HepG2 (cell line): ENCODE results near the gene ATRIP. TPM values are rescaled to one million over a fixed set of nuclear protein-coding genes. Genes with fewer than 3 reads are reported as not detected.

Experiments
- ATAC-seq: fragments of 200-7000 bp; cut with Tn5 transposase; 3 replicates; pipeline ENCODE4 v1.9.1; 2020; ENCODE audit warnings: mild to moderate bottlenecking, moderate library complexity
- BruUV-seq: library from RNA; stranded (reverse); fragments of 400-500 nt; replicated peaks from 2 replicates; lab custom pipeline; 2021; lab: Mats Ljungman, UMichigan
- CTCF ChIA-PET: fragments of 300-600 bp; formaldehyde crosslinking; extraction: SDS; loops from one replicate; lab custom pipeline; 2021; ENCODE audit warnings: low total read pairs, inconsistent platforms, low intra/inter-chr PET ratio; lab: Yijun Ruan, JAX
- POLR2A ChIA-PET: fragments of 350-600 bp; sonication (Branson Sonifier 250); formaldehyde crosslinking; loops from one replicate; lab custom pipeline; 2020; ENCODE audit warnings: antibody characterized with exemption, inconsistent platforms; lab: Yijun Ruan, JAX
- DNase-seq: peaks from one replicate; pipeline ENCODE4 v3.0.0-alpha.2; 2015; ENCODE audit warnings: low spot score
- FAIRE-seq: peaks from 3 replicates; lab custom pipeline; 2011; peaks lifted over from hg19 to GRCh38; lab: Jason Lieb, UNC
- H2AFZ ChIP-seq: one replicate; pipeline ENCODE4 v1.6.1; 2011; ENCODE audit warnings: low read length, inconsistent platforms
- H3K27ac ChIP-seq: fragments of 300-600 bp; 3 replicates; pipeline ENCODE4 v1.8.0; 2011; ENCODE audit warnings: mixed run types, mild to moderate bottlenecking, mixed read lengths, low read length, inconsistent platforms; ENCODE audit not compliant: insufficient read depth; ENCODE audit errors: extremely low read length
- H3K27me3 ChIP-seq, 2 experiments: fragments of 200-600 bp in 1 of 2; 2 replicates in 1 of 2; 3 replicates in 1 of 2; pipeline versions ENCODE4 v1.6.0 to v1.8.0; 2011; ENCODE audit warnings: low read length in 2 of 2, mild to moderate bottlenecking in 2 of 2, moderate library complexity in 2 of 2, inconsistent platforms in 1 of 2; ENCODE audit not compliant: insufficient read depth in 2 of 2, control insufficient read depth in 1 of 2
- H3K36me3 ChIP-seq, 2 experiments: fragments of 200-600 bp in 1 of 2; replicated peaks in 1 of 2; 2 replicates in 1 of 2; 3 replicates in 1 of 2; pipeline versions ENCODE4 v1.5.1 to v1.8.0; 2011; ENCODE audit warnings: low read length in 2 of 2, inconsistent platforms in 1 of 2; ENCODE audit not compliant: insufficient read depth in 2 of 2, control insufficient read depth in 1 of 2
- H3K4me1 ChIP-seq: 2 replicates; pipeline ENCODE4 v1.5.1; 2012; ENCODE audit warnings: low read length, inconsistent platforms; ENCODE audit not compliant: insufficient read depth
- H3K4me2 ChIP-seq: 2 replicates; pipeline ENCODE4 v1.6.0; 2011; ENCODE audit warnings: low read depth, low read length, inconsistent platforms
- H3K4me3 ChIP-seq, 3 experiments: fragments of 200-600 bp in 1 of 3; sonication (generic), shearing (Covaris generic) in 1 of 3; replicated peaks in 1 of 3; 2 replicates each; pipeline ENCODE4 v1.5.1; 2011 to 2016; ENCODE audit warnings: low read length in 3 of 3, inconsistent platforms in 2 of 3, low read depth in 2 of 3, mild to moderate bottlenecking in 2 of 3, control low read depth in 1 of 3, mixed read lengths in 1 of 3; ENCODE audit not compliant: insufficient read depth in 1 of 3
- H3K79me2 ChIP-seq: one replicate; pipeline ENCODE4 v1.6.1; 2011; ENCODE audit warnings: low read length, inconsistent platforms; ENCODE audit not compliant: insufficient read depth
- H3K9ac ChIP-seq: 2 replicates; pipeline ENCODE4 v1.6.0; 2011; ENCODE audit warnings: mild to moderate bottlenecking, low read depth, low read length, inconsistent platforms; ENCODE audit not compliant: insufficient read depth
- H3K9me3 ChIP-seq: 2 replicates; pipeline ENCODE4 v1.5.1; 2012; ENCODE audit warnings: mild to moderate bottlenecking, low read length
- H4K20me1 ChIP-seq: 2 replicates; pipeline ENCODE4 v1.6.0; 2011; ENCODE audit warnings: inconsistent platforms, mild to moderate bottlenecking, low read length, moderate library complexity; ENCODE audit not compliant: insufficient read depth
- CEBPZ ChIP-seq: IDR thresholded peaks from 2 replicates; pipeline ENCODE4 v1.6.1; 2012; ENCODE audit warnings: low read length, improper control_type of control experiment
- ELF3 ChIP-seq: IDR thresholded peaks from 2 replicates; pipeline ENCODE4 v1.6.1; 2016; ENCODE audit warnings: missing genetic modification reagents, missing compliant biosample characterization
- GATA4 ChIP-seq: sonication (generic); IDR thresholded peaks from 2 replicates; pipeline ENCODE4 v1.6.1; 2016; ENCODE audit warnings: antibody characterized with exemption, low read depth, borderline replicate concordance
- MZF1 ChIP-seq: sonication (generic); formaldehyde crosslinking; IDR thresholded peaks from 2 replicates; pipeline ENCODE4 v1.8.1; 2023; ENCODE audit warnings: mild to moderate bottlenecking, missing genetic modification reagents, borderline replicate concordance
- RERE ChIP-seq: IDR thresholded peaks from 2 replicates; pipeline ENCODE4 v1.6.1; 2016; ENCODE audit warnings: low read depth, missing genetic modification reagents, missing compliant biosample characterization
- REXO4 ChIP-seq: sonication (generic); formaldehyde crosslinking; IDR thresholded peaks from 2 replicates; pipeline ENCODE4 v1.8.0; 2022; ENCODE audit warnings: missing genetic modification reagents, mild to moderate bottlenecking, borderline replicate concordance
- ZMAT3 ChIP-seq: sonication (generic); formaldehyde crosslinking; conservative IDR thresholded peaks from 2 replicates; pipeline ENCODE4 v1.7.0; 2021; ENCODE audit warnings: missing genetic modification reagents
- ZNF281 ChIP-seq: sonication (generic); formaldehyde crosslinking; IDR thresholded peaks from 2 replicates; pipeline ENCODE4 v1.4.0; 2020; ENCODE audit warnings: missing genetic modification reagents, borderline replicate concordance
- ZNF343 ChIP-seq: sonication (generic); formaldehyde crosslinking; IDR thresholded peaks from 2 replicates; pipeline ENCODE4 v1.4.0; 2020; ENCODE audit warnings: mild to moderate bottlenecking, missing genetic modification reagents
- ZNF766 ChIP-seq: sonication (generic); formaldehyde crosslinking; IDR thresholded peaks from 2 replicates; pipeline ENCODE4 v1.5.0; 2020; ENCODE audit warnings: missing genetic modification reagents, borderline replicate concordance
- WGBS: methylation state at CpG from one replicate; pipeline ENCODE4 v1.1.6; 2017; ENCODE audit warnings: low lambda C conversion rate; 5-methylcytosine and 5-hydroxymethylcytosine counted together
- in situ Hi-C: cut with HindIII; loops from 2 replicates; pipeline ENCODE4 v1.10.0; 2017; ENCODE audit warnings: low pct_unique_long_range_greater_than_20kb; ENCODE audit not compliant: extremely low pct_ligation_motif_present
- intact Hi-C: fragments of 100-400 bp; cut with micrococcal nuclease; formaldehyde crosslinking; loops from one replicate; pipeline ENCODE4 v1.10.0; 2022; ENCODE audit not compliant: unreplicated experiment
- polyA plus RNA-seq, 8 experiments: library from polyadenylated mRNA; depleted of rRNA in 3 of 8; stranded (reverse) in 7 of 8; unstranded in 1 of 8; fragments of >200 nt; fragmentation: Illumina TruSeq in 4 of 8; extraction: Trizol in 4 of 8; gene quantifications; 2 replicates each; pipeline versions ENCODE4 v1.2.1 to v1.2.3, GENCODE V29; 2011 to 2016; ENCODE audit warnings: low read depth in 4 of 8, missing spikeins in 1 of 8, mixed read lengths in 1 of 8; ENCODE audit not compliant: insufficient read depth in 1 of 8
- total RNA-seq, 5 experiments: library from RNA; depleted of rRNA; stranded (reverse); fragments of >200 nt; fragmentation: Illumina TruSeq; extraction: Trizol; gene quantifications; 2 replicates each; pipeline ENCODE4 v1.2.3, GENCODE V29; 2016; ENCODE audit warnings: low read depth in 1 of 5

Gene ATRIP
- total and polyA plus RNA-seq, 2 of the 13 experiments (the other 11 are each of a cell fraction or from before 2014, with no cell fraction given) = 5.1 to 12.5 TPM

GRCh38 chr3:48465531-48466378, 19.2 kb downstream of the ATRIP start:
- 78% methylated on average over 11 of the region's 21 CpGs for WGBS
- H3K36me3 ChIP-seq = peaks cover 3 to 16% of the 10 kb centered on the region in 2 experiments
- H3K4me2 ChIP-seq = no peak overlapping the region
- in situ Hi-C loops = loop anchor here (5.0 kb wide), 2 partner anchors 37 to 92 kb away; partner anchors contain the start of genes PFKFB4 and SHISA5
- intact Hi-C loops = loop anchor here (1.0 kb wide), 2 partner anchors 42 to 83 kb away; no protein-coding TSS in a partner anchor
- peak; percentile 93 for ATAC-seq
- peak overlapping the region; percentile 39 for H3K9ac ChIP-seq
- H3K27me3 ChIP-seq = no peaks in the 10 kb centered on the region
- no peaks in the 10 kb centered on the region for H3K9me3 ChIP-seq
- BruUV-seq = no TSS peak
- no peaks in the 10 kb centered on the region for H3K79me2 ChIP-seq
- H2AFZ ChIP-seq = no peak overlapping the region
- H4K20me1 ChIP-seq = no peaks in the 10 kb centered on the region
- DNase-seq = peak; percentile 96
- ChIA-PET CTCF (interaction anchor here (1.3 to 1.8 kb wide), 3 partner anchors 19 to 83 kb away, joined by 3 to 39 read pairs (median 17); partner anchors contain the start of gene ATRIP), POLR2A (interaction anchor here (0.6 to 3.8 kb wide), 4 partner anchors 8 to 91 kb away, joined by 4 to 17 read pairs (median 6); partner anchors contain the start of genes ATRIP and PFKFB4)
- peak overlapping the region; percentile 85 for H3K27ac ChIP-seq
- H3K4me1 ChIP-seq = peaks cover 51% of the 10 kb centered on the region
- H3K4me3 ChIP-seq = no peak overlapping the region
- peak; percentile 98 for FAIRE-seq
- no peak for TF ChIP-seq ZNF766 (CRISPR knock-in tag)
- TF ChIP-seq ELF3 (CRISPR knock-in tag) = peak; percentile 91
- no peak for TF ChIP-seq ZNF281
- TF ChIP-seq GATA4 = no peak
- TF ChIP-seq MZF1 (CRISPR knock-in tag) = no peak
- no peak for TF ChIP-seq REXO4 (CRISPR knock-in tag)
- TF ChIP-seq RERE (CRISPR knock-in tag) = no peak
- TF ChIP-seq CEBPZ = no peak
- TF ChIP-seq ZNF343 (CRISPR knock-in tag) = no peak
- 0 out of 2 replicates have a peak, but pooled peaks have one; percentile 60 for TF ChIP-seq ZMAT3 (CRISPR knock-in tag)
